ENCODE measurements around the gene HMG20B. TPM values are rescaled to one million over a fixed set of nuclear protein-coding genes. Genes with fewer than 3 reads are reported as not detected.

The HMG20B gene
- total and polyA plus RNA-seq, 2 of the 8 experiments (the other 6 are each of a cell fraction or from before 2014, with no cell fraction given) = 42.9 to 74.2 TPM

DNA sequence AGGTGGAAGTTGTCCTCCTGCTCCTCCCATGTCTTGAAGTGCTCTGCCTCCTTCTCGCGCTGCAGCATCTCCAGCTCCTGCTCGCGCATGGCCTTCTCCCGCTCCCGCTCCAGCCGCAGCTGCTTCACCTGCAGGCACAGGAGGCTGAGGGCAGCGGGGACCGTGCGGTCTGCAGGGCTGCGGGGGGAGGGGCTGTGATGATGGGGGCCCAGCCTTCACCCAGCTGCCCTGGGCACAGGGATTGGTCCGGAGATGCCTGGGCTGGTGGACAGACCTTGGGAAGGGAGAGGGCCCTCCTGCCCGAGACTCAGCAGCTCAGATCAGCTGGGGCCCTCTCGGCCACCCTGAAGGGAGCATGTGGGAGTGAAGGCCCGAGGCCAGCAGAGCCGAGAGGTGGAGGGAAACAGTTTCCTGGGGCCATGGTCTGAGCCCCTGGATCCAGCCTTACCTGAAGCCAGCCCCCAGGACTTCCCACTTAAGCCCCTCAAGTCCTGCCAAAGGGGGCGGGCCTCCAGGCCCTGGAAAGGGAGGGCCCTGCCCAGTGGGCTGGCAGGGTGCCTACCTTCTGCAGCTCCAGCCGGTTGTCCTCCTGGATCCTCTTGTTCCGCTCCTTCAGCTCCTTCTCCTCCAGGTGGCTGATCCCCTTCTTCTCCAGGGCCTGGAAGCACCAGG lies 47.5 kb downstream of the HMG20B start (continued):
- TF ChIP-seq POU5F1 (IDR thresholded peaks at IDR 0.05; ENCODE audit: low read depth, low read length) (no peak), GABPA (IDR thresholded peaks at IDR 0.05; ENCODE audit: borderline replicate concordance, insufficient read depth, low read length) (no peak), RBBP5 (IDR thresholded peaks at IDR 0.05; ENCODE audit: borderline replicate concordance, low read depth, low read length) (no peak), SIX5 (IDR thresholded peaks at IDR 0.05; ENCODE audit: low read depth, low read length) (no peak), BRCA1 (IDR thresholded peaks at IDR 0.05; ENCODE audit: low read depth, low read length) (no peak)
- TF ChIP-seq, protein P1, sequence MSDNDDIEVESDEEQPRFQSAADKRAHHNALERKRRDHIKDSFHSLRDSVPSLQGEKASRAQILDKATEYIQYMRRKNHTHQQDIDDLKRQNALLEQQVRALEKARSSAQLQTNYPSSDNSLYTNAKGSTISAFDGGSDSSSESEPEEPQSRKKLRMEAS (IDR thresholded peaks at IDR 0.05) = no peak
